HG02938 (cell line): ENCODE results near the gene LPA.
A peak's percentile ranks its signal among the peaks of the same experiment; 100 is the strongest.
"Not testable (repeated sequence)": the region's sequence is repeated elsewhere in the genome, so short reads cannot be mapped to it uniquely, and the experiment has no call there.

Source experiments
- ATAC-seq: cut with Tn5 transposase; IDR thresholded peaks from one replicate; pipeline ENCODE4 v1.9.1; 2021; ENCODE audit warnings: mild to moderate bottlenecking, moderate library complexity; ENCODE audit not compliant: unreplicated experiment

The LPA gene

GRCh38 chr6:160662429-160662828 is 1.6 kb downstream of the LPA start:
- ATAC-seq: no peak

DNA sequence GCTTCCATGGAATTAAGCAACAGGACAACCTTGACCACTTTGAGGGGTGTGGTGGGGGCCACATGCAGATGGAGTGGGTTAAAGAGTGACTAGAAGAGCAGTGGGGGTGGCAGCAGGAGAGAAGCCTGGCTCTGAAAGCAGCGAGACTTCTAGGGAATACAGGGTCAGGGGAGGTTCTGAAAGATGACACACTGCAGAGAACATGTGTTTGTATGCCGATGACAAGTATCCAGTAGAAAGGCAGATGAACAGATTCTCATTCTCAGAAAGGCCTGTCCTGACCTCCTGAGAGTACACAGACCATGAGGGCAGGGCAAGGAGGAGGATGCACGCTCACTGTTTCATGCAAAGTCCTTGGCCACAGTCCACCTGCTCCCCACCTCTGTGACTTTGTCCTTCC is 2.9 kb downstream of the LPA start:
- no peak for ATAC-seq

DNA sequence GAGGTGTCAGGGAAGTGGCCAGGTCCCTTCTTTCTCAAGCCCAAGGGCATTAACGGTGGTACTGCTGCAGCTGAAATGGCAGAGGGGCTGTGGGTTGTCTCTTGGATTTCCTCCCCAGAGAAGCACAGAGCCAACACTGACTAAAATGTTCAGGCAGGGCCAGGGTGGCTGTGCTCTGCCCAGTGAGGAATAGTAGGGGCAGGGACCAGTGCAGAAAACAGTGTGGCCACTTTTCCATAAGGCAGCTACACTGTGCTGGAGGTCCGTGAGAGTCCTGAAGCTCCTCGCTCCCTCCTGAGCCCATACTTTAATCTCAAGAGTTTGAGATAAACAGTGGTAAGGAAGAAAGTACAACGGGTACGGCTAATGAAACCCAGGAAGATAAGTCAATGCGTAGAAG is 4.5 kb downstream of the LPA start:
- no peak for ATAC-seq

DNA sequence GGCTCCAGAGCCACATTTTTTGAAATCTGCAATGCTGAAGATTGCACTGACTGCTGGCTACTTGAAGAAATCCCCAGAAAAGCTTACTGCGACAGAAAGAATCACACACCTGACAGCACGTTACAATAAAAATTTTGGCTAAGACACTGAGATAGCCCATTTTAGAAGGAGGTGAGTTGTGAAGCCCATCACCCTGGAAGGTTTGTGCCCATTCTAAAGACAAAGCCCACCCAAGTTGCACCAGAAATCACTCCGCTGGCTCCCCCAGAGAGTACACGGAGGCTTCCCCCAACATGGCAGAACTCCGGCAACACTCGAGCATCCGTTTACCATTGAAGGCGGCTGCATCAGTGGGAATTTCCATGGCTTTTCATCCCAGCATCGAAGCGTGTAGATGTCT is 29.4 kb downstream of the LPA start:
- ATAC-seq: no peak

DNA sequence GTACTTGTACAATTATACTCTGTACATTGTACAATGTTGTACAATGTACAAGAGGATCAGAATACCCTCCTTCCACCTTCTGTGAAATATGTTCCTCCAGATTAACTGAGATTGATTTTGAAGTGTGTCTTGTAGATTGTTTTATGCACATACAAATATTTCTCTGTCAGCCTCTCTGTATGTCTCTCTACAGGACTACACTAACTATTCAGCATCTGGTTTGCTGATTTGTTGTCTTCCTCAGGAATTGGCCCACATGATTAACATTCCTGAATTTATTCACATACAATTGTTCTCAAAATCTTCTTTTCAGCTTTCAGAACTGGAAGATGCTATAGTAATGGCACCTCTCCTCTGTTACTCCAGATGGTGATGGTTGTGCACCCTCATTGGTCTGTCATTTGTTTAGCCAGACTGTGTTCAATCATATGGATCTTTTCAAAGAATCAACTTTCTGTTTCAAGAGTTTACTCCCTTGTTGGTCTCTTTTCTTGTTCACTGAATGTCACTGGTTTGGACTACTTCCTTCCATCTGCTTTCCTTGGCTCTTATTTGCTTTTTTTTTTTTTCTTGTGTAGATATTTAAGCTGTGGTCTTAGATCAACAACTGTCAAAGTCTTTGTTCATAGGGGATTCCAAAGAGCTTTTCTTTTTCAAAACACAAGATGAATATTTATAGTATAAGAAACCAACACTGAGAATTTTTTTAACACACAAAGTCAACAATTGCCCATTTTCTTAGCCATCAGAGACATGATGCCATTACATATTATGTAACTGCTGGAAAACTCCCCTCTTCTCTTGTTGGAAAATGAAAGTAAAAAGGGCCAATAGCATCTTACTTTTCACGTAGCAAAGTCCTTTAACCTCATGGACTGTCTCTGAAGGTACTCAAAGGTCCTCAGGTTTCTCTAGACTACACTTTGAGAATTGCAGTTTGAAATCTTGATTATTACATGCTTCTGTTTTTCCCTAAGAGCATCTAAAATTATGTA is 67.9 kb downstream of the LPA start:
- ATAC-seq: no peak

- ATAC-seq: not testable (repeated sequence)
Measured at GRCh38 chr6:160595297-160595696, 68.8 kb downstream of the LPA start.

GRCh38 chr6:160586374-160586773 is 77.7 kb downstream of the LPA start:
- no peak for ATAC-seq

- no peak for ATAC-seq
Measured at GRCh38 chr6:160583794-160584193, 80.3 kb downstream of the LPA start.

DNA sequence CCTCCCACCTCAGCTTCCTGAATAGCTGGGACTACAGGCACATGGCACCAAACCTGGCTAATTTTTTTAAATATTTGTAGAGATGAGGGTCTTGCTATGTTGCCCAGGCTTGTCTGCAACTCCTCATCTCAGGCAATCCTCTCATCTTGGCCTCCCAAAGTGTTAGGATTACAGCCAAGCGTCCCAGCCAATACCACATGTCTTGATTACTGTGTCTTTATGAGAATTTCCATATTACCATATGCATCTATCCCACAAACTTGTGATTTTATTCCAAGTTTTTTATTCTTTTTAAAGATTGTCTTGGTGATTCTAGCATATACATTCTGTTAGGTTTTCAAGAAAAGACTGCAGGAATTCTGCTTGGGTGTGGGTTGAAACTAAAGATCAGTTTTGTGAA is 82.7 kb downstream of the LPA start:
- no peak for ATAC-seq

- ATAC-seq: not testable (repeated sequence)
Measured at GRCh38 chr6:160578515-160578914, 85.6 kb downstream of the LPA start.

- ATAC-seq: no peak
Measured at GRCh38 chr6:160573943-160574342, 90.1 kb downstream of the LPA start.

DNA sequence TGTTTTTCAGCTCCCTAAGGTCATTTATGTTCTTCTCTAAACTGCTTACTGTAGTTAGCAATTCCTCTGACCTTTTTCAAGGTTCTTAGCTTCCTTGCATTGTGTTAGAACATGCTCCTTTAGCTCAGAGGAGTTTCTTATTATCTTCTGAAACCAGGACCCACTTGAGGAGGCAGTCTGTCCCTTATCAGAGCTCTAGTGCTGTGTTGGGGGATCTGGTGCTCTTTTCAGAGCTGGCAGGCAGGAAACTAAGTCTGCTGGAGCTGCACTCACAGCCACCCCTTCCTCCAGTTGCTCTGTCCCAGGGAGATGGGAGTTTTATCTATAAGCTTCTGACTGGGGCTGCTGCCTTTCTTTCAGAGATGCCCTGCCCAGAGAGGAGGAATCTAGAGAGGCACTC is 92.9 kb downstream of the LPA start:
- ATAC-seq: not testable (repeated sequence)

DNA sequence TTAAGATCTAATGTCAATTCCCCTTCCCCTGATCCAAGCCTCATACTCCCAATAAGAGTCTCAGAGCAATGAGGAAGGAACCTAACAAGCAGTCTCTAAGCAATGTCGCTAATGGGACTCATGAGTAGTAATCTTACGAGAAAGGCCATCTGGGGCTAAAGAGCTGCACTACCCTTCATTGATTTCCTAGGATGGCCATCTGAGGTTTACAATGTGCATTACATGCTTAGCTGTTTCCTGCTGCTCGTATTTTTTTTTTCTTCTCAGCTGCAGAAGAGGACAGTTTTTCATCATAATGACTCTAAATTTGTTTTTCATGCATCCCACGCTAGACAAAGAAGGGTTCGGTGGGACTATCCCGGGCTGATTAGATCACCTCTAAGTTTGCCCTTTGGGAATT is 119.3 kb downstream of the LPA start:
- no peak for ATAC-seq

DNA sequence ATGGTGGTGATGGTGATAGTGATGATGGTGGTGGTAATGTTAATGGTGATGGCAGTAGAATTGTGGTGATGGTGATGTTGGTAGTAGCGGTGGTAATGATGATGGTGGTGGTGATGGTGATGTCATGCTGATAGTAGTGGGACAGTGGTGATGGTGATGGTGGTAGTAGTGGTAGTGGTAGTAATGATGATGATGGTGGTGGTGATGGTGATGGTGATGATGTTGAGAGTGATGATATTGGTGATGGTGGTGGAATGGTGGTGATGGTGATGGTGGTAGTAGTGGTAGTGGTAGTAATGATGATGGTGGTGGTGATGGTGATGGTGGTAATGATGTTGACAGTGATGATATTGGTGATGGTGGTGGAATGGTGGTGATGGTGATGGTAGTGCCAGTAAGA is 128.8 kb downstream of the LPA start:
- no peak for ATAC-seq

- peak; percentile 80 for ATAC-seq
Measured at GRCh38 chr6:160534050-160534696, 129.9 kb downstream of the LPA start.

- ATAC-seq: no peak
Measured at GRCh38 chr6:160532315-160532714, 131.8 kb downstream of the LPA start.

- no peak for ATAC-seq
Measured at GRCh38 chr6:160531826-160532225, 132.2 kb downstream of the LPA start.

DNA sequence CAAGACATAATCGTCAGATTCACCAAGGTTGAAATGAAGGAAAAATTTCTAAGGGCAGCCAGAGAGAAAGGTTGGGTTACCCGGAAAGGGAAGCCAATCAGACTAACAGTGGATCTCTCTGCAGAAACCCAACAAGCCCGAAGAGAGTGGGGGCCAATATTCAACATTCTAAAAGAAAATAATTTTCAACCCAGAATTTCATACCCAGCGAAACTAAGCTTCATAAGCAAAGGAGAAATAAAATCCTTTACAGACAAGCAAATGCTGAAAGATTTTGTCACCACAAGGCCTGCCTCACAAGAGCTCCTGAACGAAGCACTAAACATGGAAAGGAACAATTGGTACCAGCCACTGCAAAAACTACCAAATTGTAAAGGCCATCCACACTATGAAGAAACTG is 134.6 kb downstream of the LPA start:
- not testable (repeated sequence) for ATAC-seq

DNA sequence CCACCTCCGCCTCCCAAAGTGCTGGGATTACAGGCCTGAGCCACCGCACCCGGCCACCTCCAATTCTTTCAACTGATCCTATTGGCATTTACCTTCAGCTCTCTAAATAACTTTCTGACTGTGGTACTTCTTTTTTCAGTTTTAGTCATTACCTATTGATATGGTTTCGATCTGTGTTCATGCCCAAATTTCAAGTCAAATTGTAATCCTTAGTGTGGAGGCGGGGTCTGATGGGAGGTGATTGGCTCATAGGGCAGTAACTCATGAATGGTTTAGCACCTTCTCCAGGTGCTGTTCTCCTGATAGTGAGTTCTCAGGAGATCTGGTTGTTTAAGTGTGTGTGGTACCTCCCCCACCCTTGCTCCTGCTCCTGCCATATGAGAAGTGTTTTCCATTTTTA is 140.9 kb downstream of the LPA start:
- ATAC-seq: no peak

DNA sequence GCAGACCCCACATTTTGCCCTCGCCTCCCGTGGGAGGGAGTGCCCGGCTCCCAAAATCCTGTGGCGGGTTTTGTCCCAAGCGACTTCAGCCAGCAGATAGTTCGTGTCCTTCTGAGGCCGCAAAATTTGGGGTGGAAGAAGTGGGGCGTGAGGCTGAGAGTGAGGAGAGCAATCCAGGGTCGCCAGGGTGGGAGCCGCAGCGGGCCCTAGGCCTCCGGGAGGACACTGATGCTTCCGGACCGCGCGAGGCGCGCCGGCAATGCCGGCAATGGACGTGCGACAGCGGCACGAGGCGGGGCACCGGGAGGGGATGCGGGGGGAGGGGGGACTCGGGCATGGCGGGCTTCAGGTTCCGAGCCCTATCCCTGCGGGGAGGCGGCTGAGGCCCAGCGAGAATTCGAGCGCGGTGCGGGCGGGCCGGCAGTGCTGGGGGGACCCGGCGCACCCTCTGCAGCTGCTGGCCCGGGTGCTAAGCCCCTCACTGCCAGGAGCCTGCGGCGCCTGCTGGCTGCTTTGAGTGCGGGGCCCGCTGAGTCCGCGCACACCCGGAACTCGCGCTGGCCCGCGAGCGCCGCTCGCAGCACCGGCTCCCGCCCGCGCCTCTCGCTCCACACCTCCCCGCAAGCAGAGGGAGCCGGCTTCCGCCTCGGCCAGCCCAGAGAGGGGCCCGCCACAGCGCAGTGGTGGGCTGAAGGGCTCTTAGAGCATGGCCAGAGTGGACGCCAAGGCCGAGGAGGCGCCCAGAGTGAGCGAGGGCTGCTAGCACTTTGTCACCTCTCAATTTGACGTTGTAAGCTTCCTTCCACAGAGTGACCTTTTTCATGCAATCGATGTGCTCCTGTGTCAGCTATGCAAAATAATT is 143.8 kb downstream of the LPA start:
- peak; percentile 70 for ATAC-seq

DNA sequence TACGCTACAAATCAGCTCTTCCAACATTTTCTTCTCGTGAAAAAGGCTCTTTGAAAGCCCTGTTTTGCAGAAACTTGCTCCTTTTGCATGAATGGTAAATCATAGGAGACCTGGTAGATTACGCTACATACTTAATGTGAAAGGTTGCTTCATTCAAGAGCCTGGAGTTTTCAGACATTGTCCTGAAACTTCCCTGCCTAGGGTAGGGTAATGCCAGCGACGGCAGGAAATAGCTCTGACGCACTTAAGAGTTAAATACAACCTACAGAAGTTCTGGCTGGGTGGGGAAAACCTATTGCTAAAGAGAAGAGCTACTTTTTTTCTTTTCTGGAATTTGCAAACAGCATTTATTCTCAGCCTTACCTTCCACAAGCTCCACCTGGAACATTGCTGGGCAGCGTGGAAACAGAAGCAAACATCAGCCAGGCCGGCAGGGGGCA is 144.5 kb downstream of the LPA start:
- peak; percentile 86 for ATAC-seq
